SK-N-SH (cell line): ENCODE measurements around the gene FGGY. TPM values are rescaled to one million over a fixed set of nuclear protein-coding genes. Genes with fewer than 3 reads are reported as not detected.
A peak's percentile ranks its signal among the peaks of the same experiment; 100 is the strongest.

Experiments
- CTCF ChIA-PET: fragments of 300-600, 350-600 bp; formaldehyde crosslinking; extraction: SDS; loops from one replicate; lab custom pipeline; 2021; lab: Yijun Ruan, JAX
- POLR2A ChIA-PET: fragments of 350-600 bp; sonication (Branson Sonifier 250); formaldehyde crosslinking; extraction: SDS; loops from one replicate; lab custom pipeline; 2020; ENCODE audit warnings: antibody characterized with exemption, inconsistent platforms; lab: Yijun Ruan, JAX
- DNase-seq: peaks from one replicate; pipeline ENCODE4 v3.0.0; 2012
- H2AFZ ChIP-seq: fragments of 200-600 bp; sonication (generic); 2 replicates; pipeline ENCODE4 v1.8.1; 2016; ENCODE audit warnings: antibody characterized with exemption, mild to moderate bottlenecking, low read depth
- H3F3A ChIP-seq: fragments of 200-600 bp; sonication (generic); replicated peaks from 2 replicates; pipeline ENCODE3; 2016; ENCODE audit warnings: antibody characterized with exemption, mild to moderate bottlenecking; ENCODE audit not compliant: insufficient read depth
- H3K27ac ChIP-seq, 2 experiments: fragments of 200-500 bp in 1 of 2; fragments of 200-600 bp in 1 of 2; sonication (Bioruptor generic) in 1 of 2; sonication (generic), shearing (Covaris generic) in 1 of 2; 2 replicates each; pipeline versions ENCODE4 v1.5.1 to v1.6.1; 2014 to 2016; ENCODE audit warnings: low read depth in 2 of 2, inconsistent platforms in 1 of 2, low read length in 1 of 2, mild to moderate bottlenecking in 1 of 2, mixed read lengths in 1 of 2
- H3K27me3 ChIP-seq: fragments of 200-600 bp; sonication (generic), shearing (Covaris generic); 2 replicates; pipeline ENCODE4 v1.6.1; 2016; ENCODE audit warnings: mixed run types; ENCODE audit not compliant: insufficient read depth
- H3K36me3 ChIP-seq, 2 experiments: fragments of 200-500 bp in 1 of 2; fragments of 200-600 bp in 1 of 2; sonication (Bioruptor generic) in 1 of 2; sonication (generic) in 1 of 2; replicated peaks in 1 of 2; 2 replicates each; pipeline versions ENCODE3 to v1.5.1; 2014 to 2016; ENCODE audit warnings: low read length in 1 of 2, mild to moderate bottlenecking in 1 of 2; ENCODE audit not compliant: insufficient read depth in 2 of 2, control insufficient read depth in 1 of 2
- H3K4me1 ChIP-seq, 2 experiments: fragments of 200-500 bp in 1 of 2; fragments of 200-600 bp in 1 of 2; sonication (Bioruptor generic) in 1 of 2; sonication (generic), shearing (Covaris generic) in 1 of 2; 2 replicates each; pipeline versions ENCODE4 v1.5.1 to v1.6.1; 2014 to 2016; ENCODE audit warnings: low read depth in 1 of 2, low read length in 1 of 2, mixed run types in 1 of 2; ENCODE audit not compliant: insufficient read depth in 2 of 2, control insufficient read depth in 1 of 2
- H3K4me2 ChIP-seq: fragments of 200-600 bp; sonication (generic), shearing (Covaris generic); 2 replicates; pipeline ENCODE4 v1.6.1; 2017; ENCODE audit warnings: mixed run types
- H3K4me3 ChIP-seq, 2 experiments: fragments of 200-500 bp in 1 of 2; fragments of 200-600 bp in 1 of 2; sonication (Bioruptor generic) in 1 of 2; sonication (generic), shearing (Covaris generic) in 1 of 2; 2 replicates each; pipeline versions ENCODE4 v1.5.1 to v1.8.1; 2014 to 2016; ENCODE audit warnings: low read depth in 2 of 2, inconsistent platforms in 1 of 2, low read length in 1 of 2, mild to moderate bottlenecking in 1 of 2, mixed read lengths in 1 of 2, moderate library complexity in 1 of 2
- H3K79me2 ChIP-seq: fragments of 200-600 bp; sonication (generic); 2 replicates; pipeline ENCODE4 v1.8.1; 2017; ENCODE audit warnings: mild to moderate bottlenecking; ENCODE audit not compliant: insufficient read depth
- H3K9ac ChIP-seq: fragments of 200-600 bp; sonication (generic); 2 replicates; pipeline ENCODE4 v1.6.1; 2017; ENCODE audit warnings: mixed run types
- H3K9me2 ChIP-seq: fragments of 200-600 bp; sonication (generic); 2 replicates; pipeline ENCODE4 v1.6.1; 2017; ENCODE audit warnings: mixed run types
- H3K9me3 ChIP-seq: fragments of 200-600 bp; sonication (generic); 2 replicates; pipeline ENCODE4 v1.6.1; 2017; ENCODE audit warnings: mixed run types, mild to moderate bottlenecking, moderate library complexity
- H4K20me1 ChIP-seq: fragments of 200-600 bp; sonication (generic); 2 replicates; pipeline ENCODE4 v1.6.1; 2017; ENCODE audit warnings: mild to moderate bottlenecking, mixed run types; ENCODE audit not compliant: insufficient read depth
- EZH2phosphoT487 ChIP-seq: fragments of 200-600 bp; sonication (generic); IDR thresholded peaks from 2 replicates; pipeline ENCODE4 v1.6.1; 2017; ENCODE audit warnings: low read depth, mixed run types, mild to moderate bottlenecking, antibody characterized with exemption, moderate library complexity, borderline replicate concordance
- FOXJ3 ChIP-seq: sonication (generic); formaldehyde crosslinking; IDR thresholded peaks from 2 replicates; pipeline ENCODE4 v1.5.1; 2020; ENCODE audit warnings: mild to moderate bottlenecking, missing genetic modification reagents
- GABPA ChIP-seq: IDR thresholded peaks from 2 replicates; pipeline ENCODE4 v1.4.0; 2012; ENCODE audit warnings: low read depth, mild to moderate bottlenecking
- GATA2 ChIP-seq: sonication (generic); formaldehyde crosslinking; IDR thresholded peaks from 2 replicates; pipeline ENCODE4 v1.5.0; 2020; ENCODE audit warnings: mild to moderate bottlenecking, missing genetic modification reagents
- JUND ChIP-seq: IDR thresholded peaks from 2 replicates; pipeline ENCODE4 v1.4.0; 2012
- MEF2A ChIP-seq: IDR thresholded peaks from 2 replicates; pipeline ENCODE4 v1.4.0; 2012; ENCODE audit warnings: low read depth, borderline replicate concordance
- MXI1 ChIP-seq: IDR thresholded peaks from 2 replicates; pipeline ENCODE4 v1.6.1; 2012; ENCODE audit warnings: mild to moderate bottlenecking, low read depth, low read length, improper control_type of control experiment
- NFIC ChIP-seq: IDR thresholded peaks from 2 replicates; pipeline ENCODE4 v1.4.0; 2012; ENCODE audit warnings: borderline replicate concordance
- PBX3 ChIP-seq: IDR thresholded peaks from 2 replicates; pipeline ENCODE4; 2012
- POLR2AphosphoS5 ChIP-seq: IDR thresholded peaks from 2 replicates; pipeline ENCODE4 v1.6.1; 2012; ENCODE audit warnings: low read depth, low read length
- RCOR1 ChIP-seq: fragments of 150-350 bp; IDR thresholded peaks from 2 replicates; pipeline ENCODE4 v1.6.1; 2017; ENCODE audit warnings: antibody characterized with exemption, low read length
- RXRA ChIP-seq: IDR thresholded peaks from 2 replicates; pipeline ENCODE4 v1.4.0; 2012; ENCODE audit warnings: low read depth, mild to moderate bottlenecking, borderline replicate concordance
- SIN3A ChIP-seq: IDR thresholded peaks from 2 replicates; pipeline ENCODE4 v1.6.1; 2012; ENCODE audit warnings: low read depth, mild to moderate bottlenecking, low read length, moderate library complexity, borderline replicate concordance
- TAF1 ChIP-seq: IDR thresholded peaks from 2 replicates; pipeline ENCODE4 v1.6.1; 2012; ENCODE audit warnings: low read depth, mild to moderate bottlenecking, low read length, moderate library complexity, borderline replicate concordance
- TCF12 ChIP-seq: IDR thresholded peaks from 2 replicates; pipeline ENCODE4 v1.4.0; 2012
- USF1 ChIP-seq: IDR thresholded peaks from 2 replicates; pipeline ENCODE4 v1.4.0; 2012; ENCODE audit warnings: low read depth, borderline replicate concordance
- WGBS: methylation state at CpG from one replicate; pipeline ENCODE4 v1.1.6; 2017; ENCODE audit warnings: low lambda C conversion rate; 5-methylcytosine and 5-hydroxymethylcytosine counted together
- polyA plus RNA-seq, 3 experiments: library from polyadenylated mRNA; depleted of rRNA; stranded (reverse); fragments of >200 nt; gene quantifications; 2 replicates each; pipeline ENCODE4 v1.2.3, GENCODE V29; 2012

The FGGY gene
- polyA plus RNA-seq, 1 of the 3 experiments (the other 2 are of a cell fraction), result 10.3 TPM

GRCh38 chr1:59732214-59732955, 435.5 kb downstream of the FGGY start:
- POLR2A ChIA-PET, result no interaction called here
- no peaks in the 10 kb centered on the region for H4K20me1 ChIP-seq
- no peaks in the 10 kb centered on the region; the same call in 1 of the 2 replicates for H3K9me3 ChIP-seq
- CTCF ChIA-PET, result interaction anchor here (1.0 to 2.2 kb wide), 3 partner anchors 11 to 26 kb away, joined by 3 to 6 read pairs (median 4); no protein-coding TSS in a partner anchor
- H3K4me3 ChIP-seq, result no peak overlapping the region
- peak overlapping the region; percentile 77 to 93; a peak in 3 of 4 replicates for H3K27ac ChIP-seq
- WGBS, result 98% methylated on average over 10 of the region's 10 CpGs
- no peaks in the 10 kb centered on the region for H3K9me2 ChIP-seq
- H3K4me1 ChIP-seq, result peaks cover 0 to 30% of the 10 kb centered on the region in 2 experiments
- TF ChIP-seq MEF2A (no peak), JUND (no peak), NFIC (no peak), MXI1 (no peak), RCOR1 (no peak), GATA2 (no peak), TCF12 (no peak), PBX3 (no peak), USF1 (no peak), RXRA (no peak), TAF1 (no peak), POLR2AphosphoS5 (no peak), EZH2phosphoT487 (no peak), SIN3A (no peak), FOXJ3 (no peak), GABPA (no peak)
- peak overlapping the region; percentile 30; the same call in 1 of the 2 replicates for H2AFZ ChIP-seq
- H3K27me3 ChIP-seq, result no peaks in the 10 kb centered on the region
- no peak overlapping the region for H3K9ac ChIP-seq
- no peak overlapping the region for H3K4me2 ChIP-seq
- no peak for DNase-seq
- H3K79me2 ChIP-seq, result no peaks in the 10 kb centered on the region
- peaks cover 16% of the 10 kb centered on the region for H3F3A ChIP-seq
- no peaks in the 10 kb centered on the region for H3K36me3 ChIP-seq
